Measurements from ENCODE around the gene PSMC4.

- TF ChIP-seq SIN3A (IDR thresholded peaks at IDR 0.05; ENCODE audit: low read depth) (no peak), RAD21 (IDR thresholded peaks at IDR 0.05; ENCODE audit: low read depth) (no peak), MAX (IDR thresholded peaks at IDR 0.05) (no peak), REST (IDR thresholded peaks at IDR 0.05; ENCODE audit: low read depth) (no peak), ELF1 (IDR thresholded peaks at IDR 0.05; ENCODE audit: borderline replicate concordance, low read depth) (no peak), CTCF (IDR thresholded peaks at IDR 0.05 in 2 of 3, conservative IDR thresholded peaks at IDR 0.05 in 1 of 3; ENCODE audit: borderline replicate concordance in 1 of 3, insufficient read depth in 1 of 3, low read depth in 2 of 3, low read length in 2 of 3) (no peak), EZH2phosphoT487 (IDR thresholded peaks at IDR 0.05; ENCODE audit: borderline replicate concordance) (no peak), EZH2 (IDR thresholded peaks at IDR 0.05) (no peak), POLR2AphosphoS5 (IDR thresholded peaks at IDR 0.05; ENCODE audit: low read depth, low read length) (no peak), CBX3 (IDR thresholded peaks at IDR 0.05; ENCODE audit: low read depth) (no peak)
These were observed 19.3 kb upstream of the PSMC4 start for GRCh38 chr19:39951686-39952085.

Measured in HCT116 (cell line).